HepG2 (cell line): ENCODE results near the gene DDX23. TPM values are rescaled to one million over a fixed set of nuclear protein-coding genes. Genes with fewer than 3 reads are reported as not detected.

Experiments
- ATAC-seq: fragments of 200-7000 bp; cut with Tn5 transposase; 3 replicates; pipeline ENCODE4 v1.9.1; 2020; ENCODE audit warnings: mild to moderate bottlenecking, moderate library complexity
- BruUV-seq: library from RNA; stranded (reverse); fragments of 400-500 nt; replicated peaks from 2 replicates; lab custom pipeline; 2021; lab: Mats Ljungman, UMichigan
- CTCF ChIA-PET: fragments of 300-600 bp; formaldehyde crosslinking; extraction: SDS; loops from one replicate; lab custom pipeline; 2021; ENCODE audit warnings: low total read pairs, inconsistent platforms, low intra/inter-chr PET ratio; lab: Yijun Ruan, JAX
- POLR2A ChIA-PET: fragments of 350-600 bp; sonication (Branson Sonifier 250); formaldehyde crosslinking; loops from one replicate; lab custom pipeline; 2020; ENCODE audit warnings: antibody characterized with exemption, inconsistent platforms; lab: Yijun Ruan, JAX
- DNase-seq: peaks from one replicate; pipeline ENCODE4 v3.0.0-alpha.2; 2015; ENCODE audit warnings: low spot score
- FAIRE-seq: peaks from 3 replicates; lab custom pipeline; 2011; peaks lifted over from hg19 to GRCh38; lab: Jason Lieb, UNC
- H2AFZ ChIP-seq: one replicate; pipeline ENCODE4 v1.6.1; 2011; ENCODE audit warnings: low read length, inconsistent platforms
- H3K27ac ChIP-seq: fragments of 300-600 bp; 3 replicates; pipeline ENCODE4 v1.8.0; 2011; ENCODE audit warnings: mixed run types, mild to moderate bottlenecking, mixed read lengths, low read length, inconsistent platforms; ENCODE audit not compliant: insufficient read depth; ENCODE audit errors: extremely low read length
- H3K27me3 ChIP-seq, 2 experiments: fragments of 200-600 bp in 1 of 2; 2 replicates in 1 of 2; 3 replicates in 1 of 2; pipeline versions ENCODE4 v1.6.0 to v1.8.0; 2011; ENCODE audit warnings: low read length in 2 of 2, mild to moderate bottlenecking in 2 of 2, moderate library complexity in 2 of 2, inconsistent platforms in 1 of 2; ENCODE audit not compliant: insufficient read depth in 2 of 2, control insufficient read depth in 1 of 2
- H3K36me3 ChIP-seq, 2 experiments: fragments of 200-600 bp in 1 of 2; replicated peaks in 1 of 2; 2 replicates in 1 of 2; 3 replicates in 1 of 2; pipeline versions ENCODE4 v1.5.1 to v1.8.0; 2011; ENCODE audit warnings: low read length in 2 of 2, inconsistent platforms in 1 of 2; ENCODE audit not compliant: insufficient read depth in 2 of 2, control insufficient read depth in 1 of 2
- H3K4me1 ChIP-seq: 2 replicates; pipeline ENCODE4 v1.5.1; 2012; ENCODE audit warnings: low read length, inconsistent platforms; ENCODE audit not compliant: insufficient read depth
- H3K4me2 ChIP-seq: 2 replicates; pipeline ENCODE4 v1.6.0; 2011; ENCODE audit warnings: low read depth, low read length, inconsistent platforms
- H3K4me3 ChIP-seq, 3 experiments: fragments of 200-600 bp in 1 of 3; sonication (generic), shearing (Covaris generic) in 1 of 3; replicated peaks in 1 of 3; 2 replicates each; pipeline ENCODE4 v1.5.1; 2011 to 2016; ENCODE audit warnings: low read length in 3 of 3, inconsistent platforms in 2 of 3, low read depth in 2 of 3, mild to moderate bottlenecking in 2 of 3, control low read depth in 1 of 3, mixed read lengths in 1 of 3; ENCODE audit not compliant: insufficient read depth in 1 of 3
- H3K79me2 ChIP-seq: one replicate; pipeline ENCODE4 v1.6.1; 2011; ENCODE audit warnings: low read length, inconsistent platforms; ENCODE audit not compliant: insufficient read depth
- H3K9ac ChIP-seq: 2 replicates; pipeline ENCODE4 v1.6.0; 2011; ENCODE audit warnings: mild to moderate bottlenecking, low read depth, low read length, inconsistent platforms; ENCODE audit not compliant: insufficient read depth
- H3K9me3 ChIP-seq: 2 replicates; pipeline ENCODE4 v1.5.1; 2012; ENCODE audit warnings: mild to moderate bottlenecking, low read length
- H4K20me1 ChIP-seq: 2 replicates; pipeline ENCODE4 v1.6.0; 2011; ENCODE audit warnings: inconsistent platforms, mild to moderate bottlenecking, low read length, moderate library complexity; ENCODE audit not compliant: insufficient read depth
- AKAP8 ChIP-seq: sonication (generic); formaldehyde crosslinking; IDR thresholded peaks from 2 replicates; pipeline ENCODE4 v1.5.1; 2020; ENCODE audit warnings: mild to moderate bottlenecking, missing genetic modification reagents
- ATF7-NPFF ChIP-seq: sonication (generic); formaldehyde crosslinking; IDR thresholded peaks from 2 replicates; pipeline ENCODE4 v1.8.1; 2023; ENCODE audit warnings: mild to moderate bottlenecking, low read depth, missing genetic modification reagents, moderate library complexity
- RARG ChIP-seq: sonication (generic); formaldehyde crosslinking; IDR thresholded peaks from 2 replicates; pipeline ENCODE4 v1.4.0; 2020; ENCODE audit warnings: low read depth, mild to moderate bottlenecking, missing genetic modification reagents
- ZBTB7A ChIP-seq: sonication (generic); formaldehyde crosslinking; IDR thresholded peaks from 2 replicates; pipeline ENCODE4 v1.8.0; 2022; ENCODE audit warnings: mild to moderate bottlenecking, missing genetic modification reagents
- ZNF136 ChIP-seq: sonication (generic); formaldehyde crosslinking; IDR thresholded peaks from 2 replicates; pipeline ENCODE4 v1.8.1; 2022; ENCODE audit warnings: low read depth, mild to moderate bottlenecking, moderate library complexity, missing genetic modification reagents
- ZNF251 ChIP-seq: sonication (generic); formaldehyde crosslinking; IDR thresholded peaks from 2 replicates; pipeline ENCODE4 v1.9.0; 2021; ENCODE audit warnings: mild to moderate bottlenecking, missing genetic modification reagents
- ZNF382 ChIP-seq: sonication (generic); formaldehyde crosslinking; IDR thresholded peaks from 2 replicates; pipeline ENCODE4 v1.5.0; 2020; ENCODE audit warnings: missing genetic modification reagents, mild to moderate bottlenecking, borderline replicate concordance
- ZNF430 ChIP-seq: sonication (generic); formaldehyde crosslinking; IDR thresholded peaks from 2 replicates; pipeline ENCODE4 v1.9.0; 2021; ENCODE audit warnings: mild to moderate bottlenecking, missing genetic modification reagents
- WGBS: methylation state at CpG from one replicate; pipeline ENCODE4 v1.1.6; 2017; ENCODE audit warnings: low lambda C conversion rate; 5-methylcytosine and 5-hydroxymethylcytosine counted together
- in situ Hi-C: cut with HindIII; loops from 2 replicates; pipeline ENCODE4 v1.10.0; 2017; ENCODE audit warnings: low pct_unique_long_range_greater_than_20kb; ENCODE audit not compliant: extremely low pct_ligation_motif_present
- intact Hi-C: fragments of 100-400 bp; cut with micrococcal nuclease; formaldehyde crosslinking; loops from one replicate; pipeline ENCODE4 v1.10.0; 2022; ENCODE audit not compliant: unreplicated experiment
- polyA plus RNA-seq, 8 experiments: library from polyadenylated mRNA; depleted of rRNA in 3 of 8; stranded (reverse) in 7 of 8; unstranded in 1 of 8; fragments of >200 nt; fragmentation: Illumina TruSeq in 4 of 8; extraction: Trizol in 4 of 8; gene quantifications; 2 replicates each; pipeline versions ENCODE4 v1.2.1 to v1.2.3, GENCODE V29; 2011 to 2016; ENCODE audit warnings: low read depth in 4 of 8, missing spikeins in 1 of 8, mixed read lengths in 1 of 8; ENCODE audit not compliant: insufficient read depth in 1 of 8
- total RNA-seq, 5 experiments: library from RNA; depleted of rRNA; stranded (reverse); fragments of >200 nt; fragmentation: Illumina TruSeq; extraction: Trizol; gene quantifications; 2 replicates each; pipeline ENCODE4 v1.2.3, GENCODE V29; 2016; ENCODE audit warnings: low read depth in 1 of 5
- TF ChIP-seq, protein P1 (sequence below): conservative IDR thresholded peaks from 2 replicates; pipeline ENCODE4 v1.6.1; 2018; ENCODE audit warnings: missing genetic modification reagents
- TF ChIP-seq, protein P2 (sequence below): sonication (generic); formaldehyde crosslinking; IDR thresholded peaks from 2 replicates; pipeline ENCODE4 v1.8.1; 2023; ENCODE audit warnings: mild to moderate bottlenecking, inconsistent platforms, moderate library complexity, missing genetic modification reagents, borderline replicate concordance
- TF ChIP-seq, protein P3 (sequence below): sonication (generic); formaldehyde crosslinking; IDR thresholded peaks from 2 replicates; pipeline ENCODE4 v1.4.0; 2020; ENCODE audit warnings: missing genetic modification reagents
- TF ChIP-seq, protein P4 (sequence below): sonication (generic); formaldehyde crosslinking; IDR thresholded peaks from 2 replicates; pipeline ENCODE4 v1.4.0; 2020; ENCODE audit warnings: missing genetic modification reagents, mild to moderate bottlenecking, borderline replicate concordance
- TF ChIP-seq, protein P5 (sequence below): sonication (generic); formaldehyde crosslinking; IDR thresholded peaks from 2 replicates; pipeline ENCODE4 v1.8.1; 2022; ENCODE audit warnings: mild to moderate bottlenecking, missing genetic modification reagents

DDX23 gene
- total and polyA plus RNA-seq, 2 of the 13 experiments (the other 11 are each of a cell fraction or from before 2014, with no cell fraction given), result 35.7 to 90.0 TPM

DNA sequence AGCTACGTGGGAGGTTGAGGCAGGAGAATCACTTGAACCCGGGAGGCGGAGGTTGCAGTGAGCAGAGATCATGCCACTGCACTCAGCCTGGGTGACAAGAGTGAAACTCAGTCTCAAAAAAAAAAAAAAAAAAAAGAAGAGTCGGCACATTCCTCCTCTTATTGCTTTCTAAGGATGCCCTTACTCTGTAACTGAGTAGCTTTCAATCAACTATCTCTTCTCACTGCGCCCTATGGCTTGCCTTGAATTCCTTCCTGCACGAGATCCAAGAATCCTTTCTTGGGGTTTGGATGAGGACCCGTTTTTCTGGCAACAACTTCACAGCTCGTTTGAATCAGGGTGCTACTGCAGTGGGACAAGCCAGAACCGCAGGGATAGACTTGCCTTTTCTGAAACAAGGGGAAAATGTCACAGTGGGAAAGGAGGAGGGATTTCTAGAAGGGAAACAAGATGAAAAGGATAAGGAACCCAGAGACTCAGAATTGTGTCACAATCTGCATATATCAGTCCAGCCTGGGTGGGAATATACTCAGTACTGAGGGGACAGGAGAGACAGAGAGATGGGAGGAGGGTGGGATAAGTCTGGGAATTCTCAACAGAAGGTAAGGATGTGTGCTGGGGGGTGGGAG lies 29.8 kb upstream of the DDX23 start (continued):
- TF ChIP-seq, protein P1, sequence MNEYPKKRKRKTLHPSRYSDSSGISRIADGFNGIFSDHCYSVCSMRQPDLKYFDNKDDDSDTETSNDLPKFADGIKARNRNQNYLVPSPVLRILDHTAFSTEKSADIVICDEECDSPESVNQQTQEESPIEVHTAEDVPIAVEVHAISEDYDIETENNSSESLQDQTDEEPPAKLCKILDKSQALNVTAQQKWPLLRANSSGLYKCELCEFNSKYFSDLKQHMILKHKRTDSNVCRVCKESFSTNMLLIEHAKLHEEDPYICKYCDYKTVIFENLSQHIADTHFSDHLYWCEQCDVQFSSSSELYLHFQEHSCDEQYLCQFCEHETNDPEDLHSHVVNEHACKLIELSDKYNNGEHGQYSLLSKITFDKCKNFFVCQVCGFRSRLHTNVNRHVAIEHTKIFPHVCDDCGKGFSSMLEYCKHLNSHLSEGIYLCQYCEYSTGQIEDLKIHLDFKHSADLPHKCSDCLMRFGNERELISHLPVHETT (CRISPR knock-in tag), result no peak
- no peak for TF ChIP-seq ZBTB7A (CRISPR knock-in tag)
- TF ChIP-seq ZNF430, result no peak
- TF ChIP-seq, protein P2, sequence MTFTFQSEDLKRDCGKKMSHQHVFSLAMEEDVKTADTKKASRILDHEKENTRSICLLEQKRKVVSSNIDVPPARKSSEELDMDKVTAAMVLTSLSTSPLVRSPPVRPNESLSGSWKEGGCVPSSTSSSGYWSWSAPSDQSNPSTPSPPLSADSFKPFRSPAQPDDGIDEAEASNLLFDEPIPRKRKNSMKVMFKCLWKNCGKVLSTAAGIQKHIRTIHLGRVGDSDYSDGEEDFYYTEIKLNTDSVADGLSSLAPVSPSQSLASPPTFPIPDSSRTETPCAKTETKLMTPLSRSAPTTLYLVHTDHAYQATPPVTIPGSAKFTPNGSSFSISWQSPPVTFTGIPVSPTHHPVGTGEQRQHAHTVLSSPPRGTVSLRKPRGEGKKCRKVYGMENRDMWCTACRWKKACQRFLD, result no peak
- no peak for TF ChIP-seq RARG
- TF ChIP-seq, protein P3, sequence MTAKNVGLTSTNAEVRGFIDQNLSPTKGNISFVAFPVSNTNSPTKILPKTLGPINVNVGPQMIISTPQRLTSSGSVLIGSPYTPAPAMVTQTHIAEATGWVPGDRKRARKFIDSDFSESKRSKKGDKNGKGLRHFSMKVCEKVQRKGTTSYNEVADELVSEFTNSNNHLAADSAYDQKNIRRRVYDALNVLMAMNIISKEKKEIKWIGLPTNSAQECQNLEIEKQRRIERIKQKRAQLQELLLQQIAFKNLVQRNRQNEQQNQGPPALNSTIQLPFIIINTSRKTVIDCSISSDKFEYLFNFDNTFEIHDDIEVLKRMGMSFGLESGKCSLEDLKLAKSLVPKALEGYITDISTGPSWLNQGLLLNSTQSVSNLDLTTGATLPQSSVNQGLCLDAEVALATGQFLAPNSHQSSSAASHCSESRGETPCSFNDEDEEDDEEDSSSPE, result no peak

DNA sequence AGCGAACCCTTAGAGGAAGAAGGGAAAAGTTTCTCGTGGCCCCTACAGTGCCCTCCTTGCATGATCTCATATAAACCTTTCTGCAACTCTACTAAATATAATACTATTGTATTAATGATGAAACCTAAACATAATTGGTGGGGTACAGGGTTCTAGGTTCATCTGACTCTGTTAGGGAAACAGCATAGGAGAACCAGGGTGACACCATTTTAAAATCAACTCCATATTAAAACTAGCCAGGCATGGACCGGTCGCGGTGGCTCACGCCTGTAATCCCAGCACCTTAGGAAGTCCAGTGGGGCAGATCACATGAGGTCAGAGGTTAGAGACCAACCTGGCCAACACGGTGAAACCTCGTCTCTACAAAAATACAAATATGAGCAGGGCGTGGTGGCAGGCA lies 28.7 kb upstream of the DDX23 start:
- no peak overlapping the region for H3K4me2 ChIP-seq
- ATAC-seq, result no peak
- in situ Hi-C loops, result no loop called here
- ChIA-PET POLR2A (interaction anchor here (1.9 kb wide), 1 partner anchor 13 kb away, joined by 9 read pairs; no protein-coding TSS in a partner anchor), CTCF (no interaction called here)
- H3K36me3 ChIP-seq, result no peaks in the 10 kb centered on the region
- no peak overlapping the region for H3K9ac ChIP-seq
- FAIRE-seq, result no peak
- DNase-seq, result no peak
- H3K9me3 ChIP-seq, result no peaks in the 10 kb centered on the region
- H3K27me3 ChIP-seq, result peaks cover 2 to 19% of the 10 kb centered on the region in 2 experiments; a peak in 3 of 5 replicates
- H3K4me1 ChIP-seq, result peaks cover 80% of the 10 kb centered on the region
- no peaks in the 10 kb centered on the region for H3K79me2 ChIP-seq
- no TSS peak for BruUV-seq
- no peak overlapping the region for H3K4me3 ChIP-seq
- WGBS, result 18% methylated on average over 9 of the region's 9 CpGs
- no peaks in the 10 kb centered on the region for H4K20me1 ChIP-seq
- H3K27ac ChIP-seq, result no peak overlapping the region
- H2AFZ ChIP-seq, result no peak overlapping the region
- intact Hi-C loops, result no loop called here
- TF ChIP-seq, protein P4, sequence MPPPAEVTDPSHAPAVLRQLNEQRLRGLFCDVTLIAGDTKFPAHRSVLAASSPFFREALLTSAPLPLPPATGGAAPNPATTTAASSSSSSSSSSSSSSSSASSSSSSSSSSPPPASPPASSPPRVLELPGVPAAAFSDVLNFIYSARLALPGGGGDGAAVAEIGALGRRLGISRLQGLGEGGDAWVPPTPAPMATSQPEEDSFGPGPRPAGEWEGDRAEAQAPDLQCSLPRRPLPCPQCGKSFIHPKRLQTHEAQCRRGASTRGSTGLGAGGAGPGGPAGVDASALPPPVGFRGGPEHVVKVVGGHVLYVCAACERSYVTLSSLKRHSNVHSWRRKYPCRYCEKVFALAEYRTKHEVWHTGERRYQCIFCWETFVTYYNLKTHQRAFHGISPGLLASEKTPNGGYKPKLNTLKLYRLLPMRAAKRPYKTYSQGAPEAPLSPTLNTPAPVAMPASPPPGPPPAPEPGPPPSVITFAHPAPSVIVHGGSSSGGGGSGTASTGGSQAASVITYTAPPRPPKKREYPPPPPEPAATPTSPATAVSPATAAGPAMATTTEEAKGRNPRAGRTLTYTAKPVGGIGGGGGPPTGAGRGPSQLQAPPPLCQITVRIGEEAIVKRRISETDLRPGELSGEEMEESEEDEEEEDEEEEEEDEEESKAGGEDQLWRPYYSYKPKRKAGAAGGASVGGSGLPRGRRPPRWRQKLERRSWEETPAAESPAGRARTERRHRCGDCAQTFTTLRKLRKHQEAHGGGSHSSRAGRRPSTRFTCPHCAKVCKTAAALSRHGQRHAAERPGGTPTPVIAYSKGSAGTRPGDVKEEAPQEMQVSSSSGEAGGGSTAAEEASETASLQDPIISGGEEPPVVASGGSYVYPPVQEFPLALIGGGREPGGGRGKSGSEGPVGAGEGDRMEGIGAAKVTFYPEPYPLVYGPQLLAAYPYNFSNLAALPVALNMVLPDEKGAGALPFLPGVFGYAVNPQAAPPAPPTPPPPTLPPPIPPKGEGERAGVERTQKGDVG (CRISPR knock-in tag), result no peak
- TF ChIP-seq ZNF382 (CRISPR knock-in tag), result no peak
- TF ChIP-seq ZNF136, result no peak
- no peak for TF ChIP-seq AKAP8 (CRISPR knock-in tag)
- no peak for TF ChIP-seq ATF7-NPFF (CRISPR knock-in tag)
- no peak for TF ChIP-seq ZNF251 (CRISPR knock-in tag)
- TF ChIP-seq, protein P5, sequence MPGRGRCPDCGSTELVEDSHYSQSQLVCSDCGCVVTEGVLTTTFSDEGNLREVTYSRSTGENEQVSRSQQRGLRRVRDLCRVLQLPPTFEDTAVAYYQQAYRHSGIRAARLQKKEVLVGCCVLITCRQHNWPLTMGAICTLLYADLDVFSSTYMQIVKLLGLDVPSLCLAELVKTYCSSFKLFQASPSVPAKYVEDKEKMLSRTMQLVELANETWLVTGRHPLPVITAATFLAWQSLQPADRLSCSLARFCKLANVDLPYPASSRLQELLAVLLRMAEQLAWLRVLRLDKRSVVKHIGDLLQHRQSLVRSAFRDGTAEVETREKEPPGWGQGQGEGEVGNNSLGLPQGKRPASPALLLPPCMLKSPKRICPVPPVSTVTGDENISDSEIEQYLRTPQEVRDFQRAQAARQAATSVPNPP (CRISPR knock-in tag), result no peak
